NCI-H345 (cell line): ENCODE results near the gene ADCY2.

Source experiments
- DNase-seq: peaks from one replicate; lab custom pipeline; 2025; lab: John Stamatoyannopoulos, UW

ADCY2 gene

DNA sequence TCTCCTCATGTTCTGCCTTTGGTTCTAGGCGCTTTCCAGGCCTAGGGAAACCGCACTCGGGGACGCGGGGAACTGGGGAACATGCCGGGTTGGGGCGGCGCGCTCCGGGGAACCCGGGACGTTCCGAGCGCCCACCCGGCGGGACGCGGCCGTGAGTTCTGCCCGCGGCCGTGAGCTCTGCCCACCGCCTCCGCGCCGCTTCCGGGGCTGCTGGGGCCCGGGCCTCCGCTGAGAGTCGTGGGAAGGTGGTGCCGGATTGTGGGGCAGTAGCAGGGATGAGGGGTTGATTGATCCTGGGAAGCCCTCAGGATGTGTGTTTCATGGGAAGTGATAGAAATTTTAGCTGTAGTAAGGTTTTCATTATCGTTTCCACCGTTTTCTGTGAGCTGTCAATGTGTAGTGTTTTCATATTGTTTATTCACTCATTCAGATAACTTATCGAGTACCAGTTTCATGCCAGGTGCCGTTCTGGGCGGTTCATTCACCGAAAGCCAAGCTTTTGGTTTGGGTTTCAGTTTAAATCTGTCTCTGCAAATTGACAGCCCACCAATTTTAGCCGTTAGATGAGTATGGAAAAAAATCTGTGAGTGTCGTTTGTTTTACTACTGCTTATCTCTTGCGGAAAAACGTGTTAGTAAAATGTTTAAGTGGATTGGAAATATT lies 473.7 kb downstream of the ADCY2 start:
- DNase-seq = peak; percentile 27

- DNase-seq = no peak
Measured at GRCh38 chr5:7871653-7872052, 475.7 kb downstream of the ADCY2 start.

DNA sequence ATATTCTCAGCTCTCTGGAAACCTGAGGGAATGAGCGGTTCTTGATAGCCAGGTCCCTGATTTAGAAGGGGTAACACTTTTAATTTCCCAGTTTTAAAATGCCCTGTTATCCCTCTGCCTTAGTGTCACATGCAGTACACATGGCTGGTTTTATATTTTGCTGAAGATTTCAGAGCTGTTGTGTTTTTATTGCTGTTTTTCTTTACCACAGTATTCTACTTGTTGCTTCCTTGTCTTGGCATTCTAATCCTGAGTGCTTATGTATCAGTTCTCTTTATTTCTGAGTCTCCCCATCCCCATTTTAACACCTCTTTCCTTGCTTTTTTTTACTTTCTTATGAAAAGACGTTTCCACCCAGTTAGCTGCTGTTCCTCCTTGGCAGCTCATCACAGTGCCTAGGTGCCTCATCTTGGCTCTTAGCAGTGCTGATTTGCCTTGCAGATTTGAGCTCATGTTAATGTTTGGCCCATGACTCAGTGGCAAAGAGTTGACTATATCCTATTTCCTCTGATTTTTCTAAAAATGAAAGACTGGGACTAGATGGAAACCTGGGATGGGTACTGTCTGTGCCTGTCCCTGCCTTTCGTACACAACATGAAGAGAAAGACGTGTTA lies 476.7 kb downstream of the ADCY2 start:
- no peak for DNase-seq

GRCh38 chr5:7873216-7873615 lies 477.3 kb downstream of the ADCY2 start:
- DNase-seq = no peak

- DNase-seq = no peak
Measured at GRCh38 chr5:7874639-7875038, 478.7 kb downstream of the ADCY2 start.

DNA sequence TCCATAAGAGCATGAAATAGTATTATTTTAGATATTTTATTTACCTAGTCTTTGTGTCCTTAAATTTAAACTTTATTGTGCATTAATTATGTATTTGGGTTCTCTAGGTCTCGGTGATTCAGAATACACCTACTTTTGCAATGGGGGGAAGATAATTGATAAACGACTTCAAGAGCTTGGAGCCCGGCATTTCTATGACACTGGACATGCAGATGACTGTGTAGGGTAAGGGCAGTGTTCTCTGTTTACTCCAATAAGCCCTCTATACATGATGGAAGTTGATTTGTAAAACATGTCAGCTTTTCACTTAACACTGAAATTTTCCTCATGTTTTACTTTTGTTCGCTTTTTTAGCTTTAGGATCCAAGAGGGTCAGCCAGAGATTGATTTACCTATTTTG lies 479.2 kb downstream of the ADCY2 start:
- DNase-seq = no peak

- DNase-seq = no peak
Measured at GRCh38 chr5:7876867-7877266, 480.9 kb downstream of the ADCY2 start.

DNA sequence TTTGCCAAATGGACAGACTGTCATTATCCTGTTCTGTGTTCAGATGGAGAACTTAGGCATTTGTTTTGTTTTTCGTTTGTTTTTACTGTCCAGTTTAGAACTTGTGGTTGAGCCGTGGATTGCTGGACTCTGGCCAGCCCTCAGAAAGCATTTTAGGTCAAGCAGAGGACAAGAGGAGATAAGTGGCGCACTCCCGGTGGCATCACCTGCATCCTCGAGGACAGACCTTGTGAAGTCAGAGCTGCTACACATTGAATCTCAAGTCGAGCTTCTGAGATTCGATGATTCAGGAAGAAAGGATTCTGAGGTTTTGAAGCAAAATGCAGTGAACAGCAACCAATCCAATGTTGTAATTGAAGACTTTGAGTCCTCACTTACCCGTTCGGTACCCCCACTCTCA lies 481.9 kb downstream of the ADCY2 start:
- no peak for DNase-seq

DNA sequence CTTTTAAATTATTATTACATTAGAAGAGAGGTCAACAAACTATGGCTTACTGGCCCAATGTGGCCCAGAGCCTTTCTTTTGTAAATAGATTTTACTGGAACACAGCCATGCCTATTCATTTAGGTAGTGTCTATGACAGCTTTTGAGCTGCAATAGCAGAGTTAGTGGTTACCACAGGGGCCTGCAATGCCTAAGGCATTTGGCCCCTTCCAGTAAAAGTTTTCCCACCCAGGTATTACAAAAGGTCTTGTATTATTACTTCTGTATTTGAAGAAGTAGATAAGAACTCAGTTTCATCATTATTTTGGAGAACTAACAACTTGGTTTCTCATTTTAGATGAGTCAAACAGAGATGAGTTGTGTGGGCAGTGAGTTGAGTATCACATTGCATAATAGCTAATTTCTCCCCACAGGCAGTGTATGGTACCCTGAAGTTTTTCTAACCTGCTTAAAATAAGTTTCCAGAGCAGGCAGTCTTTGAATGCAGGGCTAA lies 482.5 kb downstream of the ADCY2 start:
- DNase-seq = no peak
